ENCODE measurements around the gene CTSE.

The CTSE gene

DNA sequence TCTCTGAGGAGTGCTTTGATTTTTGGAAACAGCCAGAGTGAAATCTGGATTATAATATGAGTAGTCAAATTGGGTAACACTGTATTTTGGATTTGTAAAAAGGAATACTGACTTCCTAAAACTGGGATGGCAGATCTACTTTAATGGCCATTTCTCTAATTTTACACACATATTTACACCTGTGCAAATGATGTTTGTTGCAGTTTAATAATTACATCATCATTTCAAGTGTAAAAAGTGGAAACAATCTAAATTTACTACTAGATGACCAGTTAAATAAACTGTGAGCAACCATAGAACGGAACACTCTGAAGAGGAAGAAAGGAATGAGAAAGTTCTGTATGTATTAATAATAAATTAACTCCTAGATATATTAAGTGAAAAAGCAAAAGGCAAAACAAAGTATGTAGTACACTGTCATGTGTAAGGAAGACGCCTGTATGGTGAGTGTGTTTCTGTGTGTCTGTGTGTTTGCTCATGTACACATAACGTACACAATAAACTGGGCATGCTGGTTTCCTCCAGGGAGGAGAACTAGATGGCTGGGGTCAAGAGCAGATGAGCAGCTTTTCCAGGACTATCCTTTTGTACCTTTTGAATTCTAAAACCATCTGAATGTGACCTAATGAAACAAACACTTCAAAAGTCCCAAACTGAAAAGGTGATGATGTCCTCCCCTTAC, 26.4 kb upstream of the CTSE start:
- no peak for DNase-seq (ENCODE audit: low spot score)

DNA sequence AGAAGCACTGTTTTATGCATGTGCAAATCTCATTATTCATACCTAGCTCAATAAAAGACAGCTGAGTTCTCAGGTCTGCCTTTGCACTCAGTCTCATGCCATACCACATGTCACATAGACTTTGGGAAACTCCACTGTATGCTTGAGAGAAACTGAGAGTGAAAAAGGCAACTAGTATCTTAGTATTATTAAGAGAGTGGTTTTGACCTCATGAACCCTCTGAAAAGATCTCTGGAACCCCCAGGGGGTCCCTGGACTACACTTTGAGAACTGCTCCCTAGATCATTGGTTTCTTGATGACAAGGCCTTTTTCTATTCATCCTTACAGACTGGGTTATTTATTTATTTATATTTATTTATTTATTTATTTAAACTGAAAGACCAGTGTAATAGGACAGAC, 25.6 kb upstream of the CTSE start:
- DNase-seq (ENCODE audit: low spot score): no peak

DNA sequence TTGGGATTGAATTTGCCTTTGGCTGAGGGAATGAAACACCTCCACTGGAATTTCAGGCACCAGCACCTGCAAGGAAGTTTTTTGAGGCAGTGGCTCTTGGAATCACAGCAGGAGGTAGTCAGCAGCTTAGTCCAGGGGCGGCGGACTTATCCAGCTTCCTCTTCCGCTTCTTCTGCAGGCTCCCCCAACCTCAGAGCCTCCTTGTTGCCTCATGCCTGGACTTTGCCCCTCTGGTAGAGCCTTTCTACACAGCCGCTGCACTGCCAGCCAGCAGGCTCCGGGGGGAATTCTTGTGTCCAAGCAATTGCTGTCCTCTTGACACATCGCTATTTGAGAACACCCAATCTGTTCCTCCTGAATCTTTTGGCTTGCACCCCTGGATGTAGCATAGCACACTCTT, 24.9 kb upstream of the CTSE start:
- DNase-seq (ENCODE audit: low spot score): no peak

DNA sequence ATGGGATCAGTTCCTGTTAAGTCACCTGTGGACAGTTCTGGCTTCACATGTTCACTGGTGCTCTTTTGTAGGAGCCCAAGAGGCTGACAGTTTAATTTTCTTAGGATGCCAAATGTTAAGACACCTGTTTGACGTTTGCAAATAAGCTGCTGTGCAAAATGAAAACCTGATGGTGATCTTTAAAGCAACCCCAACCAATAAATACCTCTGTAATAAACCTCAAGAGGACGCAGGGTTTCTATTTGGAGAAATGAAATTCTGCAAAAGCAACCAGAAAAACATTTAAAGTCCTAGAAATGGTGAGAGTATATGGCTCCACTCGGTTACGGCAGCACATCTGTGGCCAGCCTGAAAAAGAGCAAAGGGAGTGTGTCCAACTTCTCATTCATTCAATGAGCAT, 23.6 kb upstream of the CTSE start:
- DNase-seq (ENCODE audit: low spot score): peak; percentile 50

DNA sequence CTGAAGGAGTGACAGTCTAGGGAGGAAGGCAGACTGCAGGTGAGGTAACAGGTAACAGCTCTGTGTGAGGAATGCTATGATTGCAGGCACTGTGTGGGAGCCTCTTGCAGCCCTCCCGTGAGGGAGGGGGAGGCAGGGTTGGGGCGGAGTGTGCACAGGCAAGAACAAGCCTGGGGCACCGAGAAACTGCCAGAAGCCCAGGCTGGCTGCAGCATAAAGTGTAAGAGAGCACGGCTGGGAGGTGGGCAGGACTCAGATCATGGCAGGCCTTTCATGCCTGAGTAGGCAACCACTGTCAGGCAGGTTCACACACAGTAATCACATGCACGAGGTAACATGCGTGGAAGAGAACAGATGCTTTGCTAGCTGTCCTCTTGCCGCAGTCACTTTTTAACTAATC, 17.9 kb upstream of the CTSE start:
- peak; percentile 49 for DNase-seq (ENCODE audit: low spot score)

DNA sequence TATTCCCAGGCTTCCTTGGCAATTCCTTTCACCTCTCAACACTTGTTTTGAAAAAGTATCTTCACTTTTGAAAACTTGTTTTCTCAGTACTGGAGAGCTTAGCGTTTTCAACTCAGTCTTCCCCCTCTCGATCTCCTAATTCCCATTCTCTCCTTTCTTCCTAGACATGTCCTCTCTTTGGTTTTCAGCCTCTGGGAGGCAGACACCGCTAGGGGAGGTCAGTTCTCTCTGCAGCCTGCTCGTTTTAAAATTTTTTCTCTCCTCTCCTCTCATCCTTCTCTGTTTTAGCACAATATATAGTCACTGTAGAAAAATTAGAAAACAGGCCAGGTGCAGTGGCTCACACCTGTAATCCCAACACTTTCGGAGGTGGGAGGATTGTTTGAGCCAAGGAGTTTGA, 16.6 kb upstream of the CTSE start:
- no peak for DNase-seq (ENCODE audit: low spot score)

DNA sequence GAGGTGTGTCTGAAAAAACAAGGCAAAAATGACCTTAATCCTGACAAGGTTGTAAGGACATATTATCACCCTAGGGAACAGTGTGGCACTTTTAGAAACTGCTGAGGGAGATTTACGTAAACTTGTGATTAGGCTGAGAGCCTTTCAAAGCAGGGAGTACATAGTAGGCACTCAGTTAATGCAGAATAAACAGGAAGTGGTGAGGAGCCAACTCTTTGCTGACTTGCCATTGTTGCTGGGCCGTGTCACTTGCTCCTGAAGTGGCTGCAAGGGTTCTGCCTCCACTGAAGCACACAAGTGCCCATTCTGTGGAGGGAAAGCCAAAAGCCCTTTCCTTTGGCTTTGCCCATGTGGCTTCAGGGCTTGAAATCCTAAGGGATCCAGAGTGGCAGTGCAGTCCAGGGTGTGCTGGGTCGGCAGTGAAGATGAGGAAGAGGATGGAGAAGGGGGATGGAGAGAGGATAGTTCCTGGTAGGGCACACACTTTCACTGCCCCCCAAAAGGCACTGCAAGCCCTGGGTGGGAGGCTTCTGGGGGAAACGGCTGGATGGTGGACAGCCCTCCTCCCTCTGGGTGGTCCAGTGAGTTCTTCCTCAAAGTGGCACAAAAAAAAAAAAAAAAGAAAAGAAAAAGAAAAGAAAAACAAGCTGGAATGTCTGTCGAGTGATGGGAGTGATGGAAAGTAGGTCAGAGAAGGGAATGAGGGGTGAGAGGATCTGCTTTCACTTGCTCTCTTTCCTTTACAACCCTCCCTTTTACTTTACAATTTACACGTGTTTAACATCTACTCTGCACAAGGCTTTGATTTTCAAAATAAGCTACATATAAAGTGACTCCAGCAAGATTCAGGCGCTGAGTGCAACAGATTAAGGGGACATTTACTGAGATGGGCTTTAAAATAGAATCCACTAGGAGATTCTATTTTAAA, 15.6 kb upstream of the CTSE start:
- DNase-seq (ENCODE audit: low spot score): no peak

DNA sequence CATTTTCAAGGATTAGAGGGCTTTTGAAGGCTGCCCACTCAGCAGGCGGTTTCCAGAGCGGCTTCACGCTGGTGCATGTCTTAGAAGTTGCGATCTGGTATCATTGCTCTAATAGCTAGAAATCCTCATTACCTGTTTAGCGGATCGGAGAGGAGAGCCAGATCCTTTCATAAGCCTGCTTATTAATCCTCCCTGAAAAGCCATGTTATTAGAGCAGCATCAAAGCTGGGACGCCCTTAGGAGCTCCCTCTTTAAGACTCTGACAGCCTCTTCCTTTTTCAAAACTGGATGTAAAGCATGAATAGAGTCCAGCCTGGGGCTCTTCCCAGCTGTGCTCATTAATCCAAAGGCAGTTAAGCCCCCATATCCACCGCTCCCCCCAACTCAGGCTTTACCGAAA, 13.9 kb upstream of the CTSE start:
- DNase-seq (ENCODE audit: low spot score): no peak

DNA sequence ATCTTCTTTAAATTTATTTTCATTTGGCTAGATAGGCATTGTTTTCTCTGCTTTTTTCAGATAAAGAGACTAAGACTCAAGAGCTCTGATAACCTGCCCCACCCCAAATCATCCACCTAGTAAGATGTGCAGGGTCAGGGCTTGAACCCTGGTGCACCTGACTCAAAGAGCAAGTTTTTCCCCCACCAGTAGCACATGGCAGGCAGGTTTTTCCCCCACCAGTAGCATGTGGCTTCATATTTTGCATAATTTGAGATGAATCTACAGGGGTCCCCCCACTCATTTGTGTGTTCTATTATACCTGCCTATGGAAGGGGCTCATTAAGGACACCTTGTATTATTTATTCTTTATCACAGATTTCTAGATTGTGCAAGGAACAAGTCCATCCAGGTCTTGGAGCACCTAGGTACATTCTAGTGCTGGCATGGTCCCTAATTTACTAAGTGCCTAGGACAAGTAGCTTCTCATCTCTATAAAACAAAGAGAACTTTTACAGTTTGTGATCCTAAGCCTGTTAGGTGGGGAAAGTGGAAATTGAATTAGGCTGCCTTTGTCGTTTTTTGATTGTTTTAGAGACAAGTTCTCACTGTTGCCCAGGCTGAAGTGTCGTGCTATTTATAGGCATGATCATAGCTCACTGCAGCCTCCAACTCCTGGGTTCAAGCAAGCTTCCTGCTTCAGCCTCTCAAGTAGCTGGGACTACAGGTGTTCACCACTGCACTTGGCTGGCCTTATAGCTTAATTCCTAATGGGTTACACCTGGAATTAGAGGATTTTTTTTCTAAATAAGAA, 13.2 kb upstream of the CTSE start:
- DNase-seq (ENCODE audit: low spot score): no peak

DNA sequence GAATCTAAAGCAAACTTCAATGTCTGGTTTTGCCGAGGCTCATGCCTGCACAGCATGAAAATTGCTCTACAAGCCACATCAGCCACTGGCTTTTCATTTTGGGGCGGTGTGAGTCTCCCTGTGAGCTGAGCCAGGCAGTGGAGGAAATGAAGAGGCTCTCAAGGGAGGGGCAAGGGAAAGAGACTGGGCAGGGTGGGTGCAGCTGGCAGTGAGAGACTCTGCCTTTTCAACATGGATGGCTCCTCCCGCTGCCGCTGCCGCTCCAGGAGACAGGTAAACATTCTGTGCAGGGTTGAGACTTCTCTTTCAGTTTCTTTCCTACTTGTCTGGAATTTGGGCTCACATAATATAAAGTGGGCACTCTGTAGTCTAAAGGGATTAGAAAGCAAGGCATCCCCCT, 11.3 kb upstream of the CTSE start:
- peak; percentile 33 for DNase-seq (ENCODE audit: low spot score)

DNA sequence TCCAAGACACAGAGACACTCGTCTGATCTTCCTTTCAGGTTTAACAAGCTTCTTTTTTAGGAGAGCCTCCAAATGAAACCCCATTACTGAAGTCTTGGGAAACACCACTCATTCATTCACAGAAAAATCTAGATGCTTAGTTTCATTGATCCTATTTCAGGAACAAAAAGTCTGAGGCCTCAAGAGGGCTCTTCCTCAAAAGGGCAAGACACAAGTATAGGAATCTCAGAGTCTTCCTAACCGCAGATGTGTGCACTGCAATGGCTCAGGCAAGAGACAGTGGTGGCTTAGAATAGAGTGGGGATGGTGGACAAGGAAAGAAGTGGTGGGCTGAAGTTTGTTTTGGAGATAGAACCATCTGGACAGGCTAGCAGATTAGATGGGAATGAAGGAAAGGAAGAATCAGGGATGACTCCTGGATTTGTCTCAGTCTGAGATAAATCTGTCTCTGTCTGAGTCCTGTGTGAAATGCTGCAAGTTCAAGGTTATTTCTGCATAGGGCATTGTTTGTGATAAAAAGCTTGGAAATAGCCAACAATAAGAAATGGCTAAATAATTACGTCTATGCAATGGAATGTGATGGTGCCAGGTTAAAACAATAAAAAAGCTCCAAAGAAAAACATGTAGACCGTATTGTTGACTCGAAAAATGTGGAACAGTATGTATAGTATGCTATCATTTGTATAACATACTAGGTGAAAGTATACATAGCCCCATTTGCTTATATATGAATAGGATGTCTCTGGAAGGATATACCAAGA, 8.9 kb upstream of the CTSE start:
- no peak for DNase-seq (ENCODE audit: low spot score)

DNA sequence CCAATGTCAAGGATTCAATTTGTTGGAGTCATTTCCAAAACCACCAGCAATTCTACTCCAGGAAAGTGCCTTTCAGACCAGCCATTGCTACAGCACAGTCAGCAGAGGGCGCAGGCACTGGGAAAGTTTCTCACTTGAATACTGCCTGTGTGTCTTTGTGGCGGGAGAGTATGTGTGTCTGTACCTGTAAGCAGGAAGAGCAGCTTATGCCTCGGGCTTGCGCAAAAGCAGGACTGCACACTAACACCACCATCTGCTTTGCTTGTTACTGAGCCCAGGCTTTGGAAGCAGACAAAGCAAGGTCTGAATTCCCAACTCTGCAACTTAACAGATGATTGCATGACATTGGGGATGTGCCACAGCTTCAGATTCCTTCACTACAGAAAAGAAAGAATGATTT, 7.0 kb upstream of the CTSE start:
- peak; percentile 58 for DNase-seq (ENCODE audit: low spot score)

DNA sequence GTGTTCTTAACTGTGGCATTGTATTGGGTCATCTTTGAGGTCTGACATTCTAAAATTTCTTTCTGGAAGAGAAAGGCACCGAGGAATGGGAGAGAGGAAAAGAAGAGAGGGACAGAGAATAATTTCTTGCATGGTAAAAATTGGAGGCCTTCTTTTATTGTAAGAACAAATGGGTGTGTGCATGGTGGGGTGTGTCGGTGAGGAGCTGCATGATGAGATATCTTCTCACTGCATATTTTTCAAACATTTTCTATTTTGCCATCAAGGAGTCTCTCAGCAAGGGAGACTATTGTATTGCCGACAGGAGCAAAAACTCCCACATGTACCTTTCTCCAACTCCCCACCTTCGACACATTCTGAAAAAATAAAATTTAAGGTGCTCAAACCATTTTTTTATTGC, 6.5 kb upstream of the CTSE start:
- no peak for DNase-seq (ENCODE audit: low spot score)

DNA sequence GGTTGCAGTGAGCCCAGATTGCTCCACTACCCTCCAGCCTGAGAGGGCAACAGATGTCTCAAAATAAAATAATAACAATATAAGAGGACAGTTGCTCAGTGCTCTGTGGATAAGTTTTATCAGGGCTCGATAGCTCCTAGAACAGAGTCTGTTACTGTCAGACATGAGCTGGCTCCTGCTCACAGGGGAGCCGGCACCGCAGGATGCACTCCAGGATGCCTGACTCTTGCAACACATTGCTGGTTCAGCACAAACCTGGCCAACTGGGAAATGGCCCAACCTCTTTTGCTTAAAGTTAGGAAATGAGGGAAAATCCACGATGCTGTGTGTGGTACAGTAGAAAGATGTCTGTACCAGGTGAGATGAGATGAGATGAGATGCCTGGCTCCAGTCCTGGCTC, 5.8 kb upstream of the CTSE start:
- no peak for DNase-seq (ENCODE audit: low spot score)

DNA sequence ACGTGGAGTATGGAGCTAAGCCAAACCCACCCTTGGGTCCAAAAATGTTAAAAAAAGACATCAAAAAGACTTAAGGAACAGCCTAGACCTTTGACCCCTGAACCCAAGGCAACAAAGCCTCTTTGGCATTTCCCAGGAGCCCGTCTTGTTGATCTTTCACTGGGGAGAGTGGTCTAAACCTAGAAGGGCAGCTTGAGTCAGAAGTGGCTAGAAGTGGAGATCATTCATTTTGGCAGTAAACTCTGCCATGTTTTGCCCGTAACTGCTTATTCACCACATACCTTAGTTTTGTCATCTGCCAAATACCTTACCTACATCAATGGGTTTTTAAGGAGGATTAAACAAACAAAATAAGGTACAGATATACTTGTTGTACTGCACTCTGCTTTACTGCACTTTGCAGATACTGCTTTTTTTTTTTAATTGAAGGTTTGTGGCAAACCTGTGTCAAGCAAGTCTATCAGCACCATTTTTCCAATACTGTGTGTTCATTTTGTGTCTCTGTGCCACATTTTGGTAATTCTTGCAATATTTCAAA, 1.7 kb upstream of the CTSE start:
- DNase-seq (ENCODE audit: low spot score): no peak

DNA sequence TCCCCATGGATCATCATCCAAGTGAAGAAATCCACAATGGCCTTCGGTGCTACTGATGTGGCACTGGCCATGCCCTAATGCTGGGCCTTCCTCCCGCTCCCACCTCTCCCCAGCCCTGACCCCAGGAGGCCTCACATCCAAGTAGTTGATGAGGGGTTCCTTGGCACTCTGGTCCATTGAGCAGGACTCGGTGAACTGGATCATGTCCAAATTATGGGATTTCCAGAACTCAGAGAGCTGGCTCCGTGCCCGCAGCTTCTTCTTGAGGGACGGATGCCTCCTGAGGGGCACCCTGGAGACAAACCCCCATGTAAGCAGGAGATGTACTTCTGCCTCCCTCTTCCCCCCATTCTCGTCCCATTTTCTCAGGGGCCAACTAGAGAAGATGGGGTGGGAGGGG, 929 bp downstream of the CTSE start:
- no peak for DNase-seq (ENCODE audit: low spot score)

DNA sequence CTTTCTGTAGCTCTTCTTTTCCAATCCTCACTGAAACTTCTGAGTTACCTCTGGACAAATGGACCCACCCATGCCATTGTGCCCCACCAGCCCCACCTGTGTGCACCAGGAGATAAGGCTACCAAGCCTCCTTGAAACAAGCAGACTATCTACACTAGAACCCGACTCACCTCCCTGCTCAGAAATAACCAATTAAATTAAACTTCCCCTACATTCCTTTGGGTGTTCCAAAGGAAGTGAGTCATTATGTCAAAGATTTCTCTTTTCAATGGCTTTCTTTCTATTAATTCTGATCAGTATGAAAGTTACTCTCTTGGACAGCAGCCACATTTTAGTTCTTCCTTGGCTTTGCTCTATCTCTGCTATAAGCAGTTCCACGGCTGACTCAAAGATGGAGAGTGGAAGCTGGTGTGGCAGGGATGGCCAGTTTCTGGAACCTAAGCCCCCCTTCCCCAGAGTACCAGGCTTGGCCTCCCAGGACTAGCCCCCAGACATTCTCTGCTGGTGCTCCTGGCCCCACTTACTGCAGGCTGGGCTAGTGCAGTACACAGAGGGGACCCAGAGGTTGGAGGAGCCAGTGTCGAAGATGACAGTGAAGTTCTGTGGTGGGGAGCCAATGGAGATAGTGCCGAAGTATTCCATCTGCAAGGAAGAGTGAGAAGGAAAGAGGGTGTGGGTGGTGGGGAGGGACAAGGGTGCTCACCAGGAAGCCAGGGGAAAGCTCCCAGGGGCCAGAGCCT, 1.9 kb downstream of the CTSE start:
- no peak for DNase-seq (ENCODE audit: low spot score)

DNA sequence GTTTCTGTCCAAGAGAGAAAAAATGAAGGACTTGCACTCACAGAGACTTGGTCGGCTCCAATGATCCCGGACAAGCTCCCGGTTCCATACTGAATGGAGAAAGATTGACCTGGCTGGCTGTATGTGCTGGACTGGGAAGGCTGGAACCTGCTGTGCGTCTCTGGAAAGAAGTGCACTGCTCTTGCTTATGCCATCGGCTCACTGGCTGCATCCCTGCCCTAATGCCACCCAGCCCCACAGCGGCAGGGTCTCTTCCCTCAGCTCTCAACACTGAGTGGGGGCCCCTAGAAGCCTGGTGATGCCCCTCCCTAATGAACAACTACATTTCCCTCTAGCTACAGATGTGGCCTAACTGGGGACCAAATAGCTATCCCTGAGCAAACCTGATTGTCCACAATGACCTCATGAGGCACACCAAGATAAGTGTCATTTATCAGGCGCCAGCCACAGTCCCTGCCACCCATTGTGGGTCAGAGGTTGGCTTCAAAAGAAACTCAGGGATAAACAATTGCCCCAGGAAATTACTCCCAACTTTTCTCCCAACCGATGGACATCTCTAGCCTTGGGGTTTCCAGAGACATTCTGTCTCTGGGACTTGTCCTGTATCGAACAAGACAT, 2.6 kb downstream of the CTSE start:
- no peak for DNase-seq (ENCODE audit: low spot score)

DNA sequence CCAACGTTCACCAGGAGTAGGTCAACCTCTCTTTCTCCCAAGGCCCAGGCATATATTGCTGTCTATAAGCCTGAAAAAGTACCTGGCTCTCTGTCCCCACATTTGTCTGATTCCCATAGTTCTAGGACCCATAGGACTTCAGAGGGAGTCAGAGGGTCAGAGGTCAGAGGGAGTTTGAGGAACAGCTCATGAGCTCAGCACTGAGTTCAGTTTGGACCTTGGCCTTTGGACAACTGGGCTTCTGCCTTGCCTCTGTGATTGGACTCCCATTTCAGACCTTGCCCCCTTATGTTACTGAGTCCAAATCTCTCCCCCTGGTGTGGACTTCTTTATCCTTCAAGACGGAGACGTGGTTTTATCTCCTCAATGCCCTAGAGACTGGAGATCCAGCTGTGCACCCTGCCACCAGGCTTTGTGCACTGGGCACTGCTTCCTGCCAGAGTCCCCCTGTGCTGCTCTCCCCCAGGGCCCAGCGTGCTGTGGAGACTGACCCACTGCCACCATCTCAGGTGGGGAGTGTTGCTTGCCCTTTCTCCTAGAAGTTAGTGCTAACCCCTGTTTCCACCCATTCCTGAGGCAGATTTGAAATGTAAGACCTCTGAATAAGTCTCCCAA, 3.2 kb downstream of the CTSE start:
- no peak for DNase-seq (ENCODE audit: low spot score)

DNA sequence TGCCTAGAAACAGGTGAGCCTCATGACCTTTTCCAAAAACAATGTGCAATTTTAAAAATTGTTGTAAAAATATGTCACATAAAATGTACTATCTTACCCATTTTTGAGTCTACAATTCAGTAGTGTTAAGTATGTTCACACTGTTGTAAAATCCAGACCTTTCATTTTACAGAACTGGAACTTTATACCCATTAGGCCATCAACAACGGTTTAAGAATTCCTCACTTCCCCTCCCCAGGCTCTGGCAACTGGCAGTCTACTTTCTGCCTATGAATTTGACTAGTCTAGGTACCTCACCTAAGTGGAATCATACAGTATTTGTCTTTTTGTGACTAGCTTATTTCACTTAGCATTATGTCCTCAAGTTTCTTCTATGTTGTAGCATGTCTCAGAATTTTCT, 8.6 kb downstream of the CTSE start:
- DNase-seq (ENCODE audit: low spot score): no peak

Data from germinal center (tissue), 1 donor.